Endothelial cell of umbilical vein (primary cell): ENCODE results near the gene SMAD7. TPM values are rescaled to one million over a fixed set of nuclear protein-coding genes. Genes with fewer than 3 reads are reported as not detected.

Experiments used
- BruUV-seq: library from RNA; stranded (reverse); fragments of 400-500 nt; replicated peaks from 2 replicates; lab custom pipeline; 2021; lab: Mats Ljungman, UMichigan
- CTCF ChIA-PET: fragments of 300-600, 350-600 bp; sonication (Branson Sonifier 250); formaldehyde crosslinking; loops from one replicate; lab custom pipeline; 2021; ENCODE audit warnings: antibody characterized with exemption, inconsistent platforms; lab: Charles Lee
- POLR2A ChIA-PET: fragments of 300-600, 350-600 bp; sonication (Branson Sonifier 250); formaldehyde crosslinking; loops from one replicate; lab custom pipeline; 2021; ENCODE audit warnings: antibody characterized with exemption, inconsistent platforms; lab: Charles Lee
- DNase-seq: peaks from one replicate; pipeline ENCODE4 v3.0.0-alpha.2; 2011; ENCODE audit warnings: low read depth, low spot score
- FAIRE-seq: peaks from 2 replicates; lab custom pipeline; 2011; peaks lifted over from hg19 to GRCh38; lab: Jason Lieb, UNC
- H2AFZ ChIP-seq: 2 replicates; pipeline ENCODE4 v1.6.0; 2012; ENCODE audit warnings: low read depth, low read length, control low read depth, inconsistent platforms
- H3K27ac ChIP-seq: 2 replicates; pipeline ENCODE4 v1.5.1; 2011; ENCODE audit warnings: low read depth, mild to moderate bottlenecking, control low read depth, low read length, moderate library complexity; ENCODE audit not compliant: insufficient read depth
- H3K27me3 ChIP-seq, 2 experiments: 2 replicates each; pipeline versions ENCODE4 v1.6.0 to v1.6.1; 2011; ENCODE audit warnings: low read length in 2 of 2, mixed read lengths in 1 of 2; ENCODE audit not compliant: control insufficient read depth in 2 of 2, insufficient read depth in 2 of 2
- H3K36me3 ChIP-seq, 2 experiments: 2 replicates in 1 of 2; 3 replicates in 1 of 2; pipeline ENCODE4 v1.5.1; 2011; ENCODE audit warnings: low read length in 2 of 2, mild to moderate bottlenecking in 1 of 2, moderate library complexity in 1 of 2; ENCODE audit not compliant: control insufficient read depth in 2 of 2, insufficient read depth in 2 of 2; ENCODE audit errors: extremely low read depth in 1 of 2
- H3K4me1 ChIP-seq: 3 replicates; pipeline ENCODE4 v1.5.1; 2011; ENCODE audit warnings: mild to moderate bottlenecking, low read length; ENCODE audit not compliant: control insufficient read depth, insufficient read depth; ENCODE audit errors: extremely low read depth
- H3K4me2 ChIP-seq: 2 replicates; pipeline ENCODE4 v1.6.1; 2011; ENCODE audit warnings: low read length, control low read depth, mixed read lengths; ENCODE audit not compliant: insufficient read depth
- H3K4me3 ChIP-seq, 3 experiments: fragments of 200-600 bp in 1 of 3; sonication (generic), shearing (Covaris generic) in 1 of 3; replicated peaks in 1 of 3; 2 replicates each; pipeline ENCODE4 v1.5.1; 2011 to 2016; ENCODE audit warnings: control low read depth in 3 of 3, low read length in 3 of 3, mild to moderate bottlenecking in 2 of 3, inconsistent platforms in 1 of 3, low read depth in 1 of 3, moderate library complexity in 1 of 3; ENCODE audit not compliant: insufficient read depth in 1 of 3
- H3K79me2 ChIP-seq: 2 replicates; pipeline ENCODE4 v1.6.0; 2012; ENCODE audit warnings: low read length, inconsistent platforms; ENCODE audit not compliant: control insufficient read depth, insufficient read depth
- H3K9ac ChIP-seq: replicated peaks from 2 replicates; pipeline ENCODE3; 2011; ENCODE audit warnings: low read length, control low read depth; ENCODE audit not compliant: insufficient read depth; ENCODE audit errors: extremely low read depth
- H3K9me1 ChIP-seq: replicated peaks from 3 replicates; pipeline ENCODE4 v1.6.0; 2011; ENCODE audit warnings: mild to moderate bottlenecking, low read length; ENCODE audit not compliant: control insufficient read depth, insufficient read depth; ENCODE audit errors: extremely low read depth
- H3K9me3 ChIP-seq: replicated peaks from 2 replicates; pipeline ENCODE4 v1.5.1; 2012; ENCODE audit warnings: low read length, inconsistent platforms; ENCODE audit not compliant: control insufficient read depth, insufficient read depth
- H4K20me1 ChIP-seq: replicated peaks from 2 replicates; pipeline ENCODE3; 2011; ENCODE audit warnings: mild to moderate bottlenecking, low read length; ENCODE audit not compliant: control insufficient read depth, insufficient read depth; ENCODE audit errors: extremely low read depth
- EZH2 ChIP-seq: IDR thresholded peaks from 2 replicates; pipeline ENCODE4 v1.6.1; 2012; ENCODE audit warnings: borderline replicate concordance, low read depth, mild to moderate bottlenecking, moderate library complexity, low read length, inconsistent platforms; ENCODE audit not compliant: severe bottlenecking
- FOS ChIP-seq: IDR thresholded peaks from 2 replicates; pipeline ENCODE4 v1.6.1; 2011; ENCODE audit warnings: mild to moderate bottlenecking, low read length, moderate library complexity, borderline replicate concordance; ENCODE audit not compliant: insufficient read depth
- GATA2 ChIP-seq: IDR thresholded peaks from 2 replicates; pipeline ENCODE4 v1.7.0; 2011; ENCODE audit warnings: low read depth, mild to moderate bottlenecking, moderate library complexity, mixed read lengths, low read length; ENCODE audit not compliant: insufficient read length, insufficient read depth
- JUN ChIP-seq: IDR thresholded peaks from 2 replicates; pipeline ENCODE4 v1.6.1; 2011; ENCODE audit warnings: borderline replicate concordance, low read depth; ENCODE audit not compliant: insufficient read length, insufficient read depth
- MYC ChIP-seq: IDR thresholded peaks from one replicate; pipeline ENCODE4 v1.6.1; 2011; ENCODE audit warnings: mild to moderate bottlenecking, low read depth, low read length
- POLR2A ChIP-seq: IDR thresholded peaks from 2 replicates; pipeline ENCODE4 v1.6.1; 2012; ENCODE audit warnings: low read depth, mild to moderate bottlenecking, control low read depth, low read length
- POLR2AphosphoS5 ChIP-seq: IDR thresholded peaks from 2 replicates; pipeline ENCODE4 v1.6.1; 2012; ENCODE audit warnings: low read depth, mild to moderate bottlenecking, control low read depth, low read length, moderate library complexity; ENCODE audit not compliant: insufficient read depth
- dilution Hi-C: fragments of 300-500 bp; cut with MboI; formaldehyde crosslinking; loops from one replicate; pipeline ENCODE4 v1.15.0; 2019; ENCODE audit warnings: low sequenced_read_pairs; ENCODE audit not compliant: extremely low pct_ligation_motif_present
- intact Hi-C: fragments of 100-400 bp; cut with micrococcal nuclease; formaldehyde crosslinking; loops from one replicate; pipeline ENCODE4 v1.10.0; 2022
- polyA plus RNA-seq, 4 experiments: library from polyadenylated mRNA; depleted of rRNA in 3 of 4; stranded (reverse) in 3 of 4; unstranded in 1 of 4; fragments of >200 nt; gene quantifications; 2 replicates each; pipeline versions ENCODE4 v1.2.1 to v1.2.3, GENCODE V29; 2011 to 2012; ENCODE audit warnings: missing spikeins in 1 of 4
- total RNA-seq: library from RNA; stranded (reverse); gene quantifications from 2 replicates; pipeline ENCODE4 v1.2.3, GENCODE V29; 2021
- TF ChIP-seq, protein P1 (sequence below), 2 donors: IDR thresholded peaks; 1 replicate in 1 of 2; 2 replicates in 1 of 2; pipeline ENCODE4 v1.5.1; 2011; ENCODE audit warnings: low read length in 2 of 2, mild to moderate bottlenecking in 2 of 2, moderate library complexity in 2 of 2, control low read depth in 1 of 2, inconsistent platforms in 1 of 2, low read depth in 1 of 2; ENCODE audit not compliant: insufficient read depth in 1 of 2; ENCODE audit errors: extremely low read depth in 1 of 2
- TF ChIP-seq, protein P2 (sequence below): IDR thresholded peaks from 2 replicates; pipeline ENCODE4 v1.6.1; 2011; ENCODE audit not compliant: insufficient read depth, insufficient read length

Gene SMAD7
- total and polyA plus RNA-seq, 2 donors (not counting 3 experiments of a cell fraction or from before 2014, with no cell fraction given) = 3.6 to 8.0 TPM

DNA sequence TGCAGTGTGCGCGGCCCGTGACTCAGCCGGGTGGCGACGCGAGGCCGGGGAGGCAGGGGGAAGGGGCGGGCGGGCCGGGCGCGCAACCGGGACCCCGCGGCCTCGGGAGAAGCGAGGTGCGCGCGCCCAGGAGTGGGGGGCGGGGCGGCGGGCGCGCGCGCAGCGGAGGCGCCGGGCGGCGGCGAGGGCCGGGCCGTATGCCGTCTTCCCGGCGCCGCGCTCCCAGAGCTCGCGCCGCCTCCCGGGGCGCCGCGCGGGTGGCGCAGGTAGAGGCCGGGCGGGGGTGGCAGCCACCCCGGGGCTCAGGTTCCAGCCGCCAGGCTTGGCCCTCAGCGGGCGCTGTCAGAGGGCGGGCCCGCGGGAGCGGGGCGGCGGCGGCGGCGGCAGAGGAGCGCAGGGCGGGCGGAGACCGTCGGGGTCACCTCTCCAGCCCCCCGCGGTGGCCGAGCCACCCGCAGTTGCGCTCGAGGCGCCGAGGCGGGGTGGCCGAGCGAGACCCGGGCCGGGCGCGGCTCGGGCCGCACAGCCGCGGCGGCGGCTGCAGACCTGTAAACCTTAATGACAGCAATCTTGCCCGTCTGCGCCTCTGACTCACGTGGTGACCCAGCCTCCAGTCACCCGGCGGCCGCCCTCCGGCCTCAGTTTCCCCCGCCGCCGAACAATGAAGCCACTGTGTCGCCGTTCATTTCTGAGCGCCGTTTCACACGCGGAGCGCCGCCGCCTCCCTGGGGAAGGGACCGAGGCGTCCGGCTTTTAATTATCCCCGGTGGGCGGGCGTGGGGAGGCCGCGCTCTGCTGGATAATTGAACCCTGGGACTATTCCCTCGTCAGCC is 25.3 kb upstream of the SMAD7 start:
- H3K4me1 ChIP-seq = peaks cover 7% of the 10 kb centered on the region
- dilution Hi-C loops (no loop called here), intact Hi-C loops (loop anchor here (2.0 kb wide), 1 partner anchor 15 kb away; no protein-coding TSS in a partner anchor)
- TF ChIP-seq GATA2 (no peak), POLR2AphosphoS5 (no peak), JUN (no peak), MYC (no peak), FOS (no peak), EZH2 (no peak), POLR2A (no peak)
- TF ChIP-seq, protein P1, sequence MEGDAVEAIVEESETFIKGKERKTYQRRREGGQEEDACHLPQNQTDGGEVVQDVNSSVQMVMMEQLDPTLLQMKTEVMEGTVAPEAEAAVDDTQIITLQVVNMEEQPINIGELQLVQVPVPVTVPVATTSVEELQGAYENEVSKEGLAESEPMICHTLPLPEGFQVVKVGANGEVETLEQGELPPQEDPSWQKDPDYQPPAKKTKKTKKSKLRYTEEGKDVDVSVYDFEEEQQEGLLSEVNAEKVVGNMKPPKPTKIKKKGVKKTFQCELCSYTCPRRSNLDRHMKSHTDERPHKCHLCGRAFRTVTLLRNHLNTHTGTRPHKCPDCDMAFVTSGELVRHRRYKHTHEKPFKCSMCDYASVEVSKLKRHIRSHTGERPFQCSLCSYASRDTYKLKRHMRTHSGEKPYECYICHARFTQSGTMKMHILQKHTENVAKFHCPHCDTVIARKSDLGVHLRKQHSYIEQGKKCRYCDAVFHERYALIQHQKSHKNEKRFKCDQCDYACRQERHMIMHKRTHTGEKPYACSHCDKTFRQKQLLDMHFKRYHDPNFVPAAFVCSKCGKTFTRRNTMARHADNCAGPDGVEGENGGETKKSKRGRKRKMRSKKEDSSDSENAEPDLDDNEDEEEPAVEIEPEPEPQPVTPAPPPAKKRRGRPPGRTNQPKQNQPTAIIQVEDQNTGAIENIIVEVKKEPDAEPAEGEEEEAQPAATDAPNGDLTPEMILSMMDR (IDR thresholded peaks at IDR 0.05; ENCODE audit: extremely low read depth in 1 of 2, insufficient read depth in 1 of 2, low read depth in 1 of 2, low read length in 2 of 2) = no peak
- TF ChIP-seq, protein P2, sequence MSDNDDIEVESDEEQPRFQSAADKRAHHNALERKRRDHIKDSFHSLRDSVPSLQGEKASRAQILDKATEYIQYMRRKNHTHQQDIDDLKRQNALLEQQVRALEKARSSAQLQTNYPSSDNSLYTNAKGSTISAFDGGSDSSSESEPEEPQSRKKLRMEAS = no peak
- FAIRE-seq = no peak
- peak overlapping the region; percentile 65 for H3K9ac ChIP-seq
- no peaks in the 10 kb centered on the region for H3K9me1 ChIP-seq
- H3K27ac ChIP-seq = no peak overlapping the region
- no peaks in the 10 kb centered on the region for H3K36me3 ChIP-seq
- CTCF ChIA-PET = interaction anchor here (1.0 to 1.3 kb wide), 3 partner anchors 22 to 29 kb away, joined by 3 read pairs; no protein-coding TSS in a partner anchor
- POLR2A ChIA-PET = no interaction called here
- H3K27me3 ChIP-seq = no peaks in the 10 kb centered on the region
- peak overlapping the region; percentile 40 for H3K4me2 ChIP-seq
- DNase-seq = peak; percentile 35
- no TSS peak for BruUV-seq
- H3K4me3 ChIP-seq = peak overlapping the region; percentile 4 to 74 (median 31)
- H3K79me2 ChIP-seq = no peaks in the 10 kb centered on the region
- H3K9me3 ChIP-seq = no peaks in the 10 kb centered on the region
- H4K20me1 ChIP-seq = no peaks in the 10 kb centered on the region
- peak overlapping the region; percentile 85 for H2AFZ ChIP-seq
